Kidney epithelial cell (primary cell): ENCODE data around the gene TMEM106C. TPM values are rescaled to one million over a fixed set of nuclear protein-coding genes. Genes with fewer than 3 reads are reported as not detected.

Experiments used
- DNase-seq: peaks from one replicate; pipeline ENCODE4 v3.0.0-alpha.2; 2010; ENCODE audit warnings: low read depth
- H3K27me3 ChIP-seq: 2 replicates; pipeline ENCODE4 v1.6.0; 2011; ENCODE audit warnings: low read length; ENCODE audit not compliant: control insufficient read depth, insufficient read depth
- H3K36me3 ChIP-seq: 2 replicates; pipeline ENCODE4 v1.5.1; 2011; ENCODE audit warnings: low read length; ENCODE audit not compliant: control insufficient read depth, insufficient read depth
- H3K4me3 ChIP-seq: 2 replicates; pipeline ENCODE4 v1.5.1; 2011; ENCODE audit warnings: low read depth, mild to moderate bottlenecking, control low read depth, low read length
- CTCF ChIP-seq: IDR thresholded peaks from 2 replicates; pipeline ENCODE4 v1.5.1; 2011; ENCODE audit warnings: mild to moderate bottlenecking, moderate library complexity, low read length, control low read depth, inconsistent platforms; ENCODE audit not compliant: insufficient read depth, poor library complexity, severe bottlenecking
- total RNA-seq: library from RNA; depleted of rRNA; stranded (reverse); fragments of >200 nt; gene quantifications from 2 replicates; pipeline ENCODE4 v1.2.3, GENCODE V29; 2015

Gene TMEM106C
- total RNA-seq, 1 donor from 2014 or later, result 133 TPM

DNA sequence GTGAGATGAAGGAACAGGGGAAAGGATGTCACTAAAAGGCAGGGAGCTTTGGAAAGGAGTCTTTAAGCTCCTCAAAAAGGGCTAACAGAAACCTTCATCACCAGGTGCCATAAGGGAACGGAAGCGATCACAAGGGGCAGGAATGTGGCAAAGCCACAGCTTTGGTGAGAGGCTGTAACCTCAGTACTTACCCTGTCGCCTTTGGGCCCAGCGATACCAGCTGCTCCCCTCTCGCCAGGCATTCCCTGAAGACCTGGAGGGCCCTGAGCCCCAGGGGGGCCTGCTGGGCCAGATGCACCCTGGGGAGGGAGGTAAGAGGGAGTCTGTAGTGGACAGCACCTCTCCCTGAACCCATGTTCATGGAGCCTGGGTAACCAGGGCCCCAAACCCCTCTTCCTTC lies 18.9 kb downstream of the TMEM106C start:
- no peak for DNase-seq
- Histone ChIP-seq H3K4me3 (no peak overlapping the region), H3K36me3 (no peaks in the 10 kb centered on the region), H3K27me3 (peaks cover 16% of the 10 kb centered on the region)
- no peak for TF ChIP-seq CTCF

GRCh38 chr12:47982770-47983169 lies 19.4 kb downstream of the TMEM106C start:
- TF ChIP-seq CTCF, result no peak
- no peak overlapping the region for H3K4me3 ChIP-seq
- no peak for DNase-seq
- H3K36me3 ChIP-seq, result no peaks in the 10 kb centered on the region
- peaks cover 19% of the 10 kb centered on the region for H3K27me3 ChIP-seq

GRCh38 chr12:47983541-47984115 lies 20.2 kb downstream of the TMEM106C start:
- TF ChIP-seq CTCF, result no peak
- Histone ChIP-seq H3K36me3 (no peaks in the 10 kb centered on the region), H3K27me3 (peaks cover 14% of the 10 kb centered on the region)

GRCh38 chr12:47984331-47984801 lies 21.0 kb downstream of the TMEM106C start:
- H3K4me3 ChIP-seq, result no peak overlapping the region
- H3K27me3 ChIP-seq, result peaks cover 10% of the 10 kb centered on the region
- DNase-seq, result no peak
- H3K36me3 ChIP-seq, result no peaks in the 10 kb centered on the region
- TF ChIP-seq CTCF, result no peak

More at GRCh38 chr12:47983541-47984115, 20.2 kb downstream of the TMEM106C start:
- H3K4me3 ChIP-seq, result no peak overlapping the region
- DNase-seq, result no peak

- no peak for TF ChIP-seq CTCF
- DNase-seq, result no peak
- Histone ChIP-seq H3K27me3 (peaks cover 12% of the 10 kb centered on the region), H3K36me3 (no peaks in the 10 kb centered on the region), H3K4me3 (no peak overlapping the region)
These were observed 22.3 kb downstream of the TMEM106C start for GRCh38 chr12:47985596-47986290.
